GM11168 (cell line): ENCODE measurements around the gene FAM177A1.
"Not testable (repeated sequence)": the region's sequence is repeated elsewhere in the genome, so short reads cannot be mapped to it uniquely, and the experiment has no call there.

ENCODE experiments used
- in situ Hi-C: fragments of 300-500 bp; cut with MboI; formaldehyde crosslinking; loops from one replicate; pipeline ENCODE4 v1.12.0; 2022; ENCODE audit warnings: low sequenced_read_pairs; ENCODE audit not compliant: unreplicated experiment

The FAM177A1 gene

DNA sequence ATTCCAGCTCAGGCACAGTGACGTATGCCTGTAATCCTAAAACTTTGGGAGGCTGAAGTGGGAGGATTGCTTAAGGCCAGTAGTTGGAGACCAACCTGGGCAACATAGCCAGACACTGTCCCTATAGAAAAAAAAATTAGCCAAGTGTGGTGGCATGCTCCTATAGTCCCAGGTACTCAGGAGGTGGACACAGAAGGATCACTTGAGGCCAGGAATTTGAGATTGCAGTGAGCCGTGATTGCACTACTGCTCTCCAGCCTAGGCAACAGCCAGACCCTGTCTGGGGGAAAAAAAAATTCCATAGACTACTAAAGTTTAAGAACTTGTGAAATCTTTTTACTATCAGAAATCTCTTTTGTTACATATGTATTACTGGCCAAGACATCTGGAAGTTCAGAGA is 6.6 kb downstream of the FAM177A1 start:
- in situ Hi-C loops, result no loop called here

GRCh38 chr14:35061113-35061791 is 15.2 kb downstream of the FAM177A1 start:
- in situ Hi-C loops, result not testable (repeated sequence)

- in situ Hi-C loops, result not testable (repeated sequence)
Measured at GRCh38 chr14:35065731-35066130, 19.7 kb downstream of the FAM177A1 start.

GRCh38 chr14:35068238-35069012 is 22.4 kb downstream of the FAM177A1 start:
- in situ Hi-C loops, result no loop called here

DNA sequence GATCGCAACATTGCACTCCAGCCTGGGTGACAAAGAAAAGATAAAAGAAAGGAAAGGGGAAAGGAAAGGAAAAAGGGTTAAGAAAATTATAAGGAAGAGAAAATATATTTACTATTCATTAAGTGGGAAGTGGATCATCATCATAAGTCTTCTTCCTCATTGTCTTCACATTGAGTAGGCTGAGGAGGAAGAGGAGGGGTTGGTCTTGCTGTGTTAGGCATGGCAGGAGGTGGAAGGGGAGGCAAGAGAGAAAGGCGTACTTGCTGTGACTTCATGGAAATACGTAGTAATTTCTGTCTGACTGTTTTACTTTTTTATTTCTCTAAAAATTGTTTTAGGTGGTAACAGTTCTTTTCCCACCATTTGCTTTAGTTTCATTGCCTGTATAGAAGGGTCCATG is 26.2 kb downstream of the FAM177A1 start:
- in situ Hi-C loops, result no loop called here

GRCh38 chr14:35073486-35073885 is 27.4 kb downstream of the FAM177A1 start:
- in situ Hi-C loops, result no loop called here

- in situ Hi-C loops, result no loop called here
Measured at GRCh38 chr14:35078082-35078481, 32.0 kb downstream of the FAM177A1 start.

DNA sequence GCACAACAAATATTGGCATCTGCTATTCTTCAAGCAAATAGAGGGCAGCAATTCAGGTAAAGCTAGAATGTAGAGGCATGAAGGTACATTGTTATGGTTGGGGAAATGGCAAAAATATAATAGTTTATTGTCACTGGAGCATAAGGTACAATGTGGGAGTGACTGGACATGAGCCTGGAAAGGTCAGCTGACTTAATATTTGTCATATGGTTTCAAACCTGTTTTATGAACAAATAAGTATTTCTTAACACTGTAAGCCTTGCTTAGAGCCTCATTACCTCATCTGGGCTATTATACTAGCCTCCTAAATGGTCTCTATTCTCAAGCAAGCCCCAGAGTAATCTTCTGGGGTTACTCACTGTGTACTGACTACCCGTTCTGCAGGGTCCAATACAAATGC is 33.7 kb downstream of the FAM177A1 start:
- in situ Hi-C loops, result no loop called here

GRCh38 chr14:35083530-35084150 is 37.6 kb downstream of the FAM177A1 start:
- in situ Hi-C loops, result no loop called here

GRCh38 chr14:35085441-35085840 is 39.4 kb downstream of the FAM177A1 start:
- in situ Hi-C loops, result no loop called here

GRCh38 chr14:35088514-35088913 is 42.4 kb downstream of the FAM177A1 start:
- in situ Hi-C loops, result no loop called here

DNA sequence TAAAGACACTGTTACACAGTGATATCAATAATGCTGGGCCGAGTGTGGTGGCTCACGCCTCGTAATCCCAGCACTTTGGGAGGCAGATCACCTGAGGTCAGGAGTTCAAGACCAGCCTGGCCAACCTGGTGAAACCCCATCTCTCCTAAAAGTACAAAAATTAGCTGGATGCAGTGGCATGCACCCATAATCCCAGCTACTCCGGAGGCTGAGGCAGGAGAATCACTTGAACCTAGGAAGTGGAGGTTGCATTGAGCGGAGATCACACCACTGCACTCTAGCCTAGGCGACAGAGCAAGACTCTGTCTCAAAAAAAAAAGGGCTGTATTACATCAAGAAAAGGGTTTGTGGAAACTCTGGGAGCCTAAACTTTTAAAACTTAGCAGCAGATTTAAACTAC is 48.6 kb downstream of the FAM177A1 start:
- in situ Hi-C loops, result not testable (repeated sequence)

DNA sequence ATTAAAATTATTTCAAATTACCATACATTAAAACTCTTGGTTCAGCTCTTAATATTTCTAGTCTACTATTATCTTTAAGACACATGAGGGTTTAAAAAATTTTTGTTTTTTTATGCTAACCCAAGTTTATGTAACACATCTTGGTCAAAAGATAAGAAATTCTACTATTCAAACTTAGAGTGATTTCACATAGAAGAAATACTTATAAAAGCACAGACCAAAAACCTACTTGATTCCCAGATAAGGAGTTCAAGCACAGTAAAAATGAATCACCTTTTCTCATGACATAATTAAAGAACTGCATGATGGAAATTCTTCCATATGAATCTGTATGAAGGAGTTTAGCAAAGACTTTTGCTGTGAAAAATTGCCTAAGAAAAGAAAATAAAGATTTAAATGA is 61.8 kb downstream of the FAM177A1 start:
- in situ Hi-C loops, result no loop called here

GRCh38 chr14:35112641-35113040 is 66.6 kb downstream of the FAM177A1 start:
- in situ Hi-C loops, result no loop called here

DNA sequence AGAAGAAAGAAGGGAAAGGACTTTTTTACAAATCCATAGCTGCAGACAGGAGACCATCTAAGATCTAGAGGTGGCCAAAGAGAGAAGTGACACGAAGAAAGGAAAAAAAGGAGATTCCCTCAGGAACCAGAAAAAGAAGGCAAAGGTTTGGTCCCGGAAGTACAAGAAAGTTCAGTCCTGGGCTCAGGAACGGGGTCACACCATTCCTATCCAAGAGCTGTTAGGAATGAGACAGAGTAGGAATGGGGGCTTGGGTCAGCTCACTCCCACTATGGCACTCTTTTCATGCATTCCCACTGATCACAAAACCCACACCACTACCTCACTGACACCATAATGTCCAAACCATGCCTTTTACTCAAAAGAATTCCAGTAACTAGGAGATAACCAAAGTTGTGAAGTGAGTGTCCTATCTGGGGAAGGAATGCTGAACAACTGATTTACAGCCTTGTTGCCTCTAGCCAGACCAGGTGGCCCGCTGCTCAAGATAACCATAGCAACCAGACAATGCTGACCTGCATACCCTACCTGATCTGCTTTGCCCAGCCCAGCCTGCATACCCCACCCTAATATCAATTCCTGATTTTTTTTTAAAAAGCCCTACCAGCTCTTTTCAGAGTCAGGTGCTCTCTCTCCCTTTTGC is 67.4 kb downstream of the FAM177A1 start:
- in situ Hi-C loops, result no loop called here

DNA sequence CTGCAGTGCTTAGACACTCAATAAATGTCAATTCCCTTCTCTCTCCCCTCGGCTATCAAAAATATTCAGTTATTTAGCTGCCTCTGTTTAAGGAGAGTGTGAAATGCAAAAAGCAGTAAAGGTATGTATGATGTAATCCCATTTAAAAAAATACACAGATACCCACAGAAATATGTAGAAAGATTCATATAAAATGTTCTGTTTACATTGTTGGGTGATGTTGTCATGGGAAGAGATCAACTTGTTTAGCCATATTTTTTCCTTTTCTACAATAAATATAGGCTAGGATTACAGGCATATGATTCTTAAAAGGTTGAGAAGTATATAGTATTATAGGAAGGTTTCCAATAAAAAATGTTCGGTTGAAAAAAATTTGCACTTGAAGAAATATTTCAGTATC is 68.0 kb downstream of the FAM177A1 start:
- in situ Hi-C loops, result no loop called here

DNA sequence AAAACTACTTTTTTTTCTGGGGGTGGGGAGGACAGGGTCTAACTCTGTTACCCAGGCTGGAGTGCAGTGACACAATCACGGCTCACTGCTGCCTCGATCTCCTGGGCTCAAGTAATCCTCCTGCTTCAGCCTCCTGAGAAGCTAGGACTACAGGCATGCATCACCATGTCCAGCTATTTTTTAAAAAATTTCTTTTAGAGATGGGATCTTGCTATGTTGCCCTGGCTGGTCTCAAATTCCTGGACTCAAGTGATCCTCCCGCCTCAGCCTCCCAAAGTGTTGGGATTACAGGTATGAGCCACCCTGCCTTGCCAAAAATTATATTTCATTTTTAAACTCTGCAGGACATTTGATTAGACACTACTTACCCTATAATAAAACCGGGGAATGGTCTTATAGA is 70.2 kb downstream of the FAM177A1 start:
- in situ Hi-C loops, result no loop called here

- in situ Hi-C loops, result no loop called here
Measured at GRCh38 chr14:35117112-35117511, 71.0 kb downstream of the FAM177A1 start.

DNA sequence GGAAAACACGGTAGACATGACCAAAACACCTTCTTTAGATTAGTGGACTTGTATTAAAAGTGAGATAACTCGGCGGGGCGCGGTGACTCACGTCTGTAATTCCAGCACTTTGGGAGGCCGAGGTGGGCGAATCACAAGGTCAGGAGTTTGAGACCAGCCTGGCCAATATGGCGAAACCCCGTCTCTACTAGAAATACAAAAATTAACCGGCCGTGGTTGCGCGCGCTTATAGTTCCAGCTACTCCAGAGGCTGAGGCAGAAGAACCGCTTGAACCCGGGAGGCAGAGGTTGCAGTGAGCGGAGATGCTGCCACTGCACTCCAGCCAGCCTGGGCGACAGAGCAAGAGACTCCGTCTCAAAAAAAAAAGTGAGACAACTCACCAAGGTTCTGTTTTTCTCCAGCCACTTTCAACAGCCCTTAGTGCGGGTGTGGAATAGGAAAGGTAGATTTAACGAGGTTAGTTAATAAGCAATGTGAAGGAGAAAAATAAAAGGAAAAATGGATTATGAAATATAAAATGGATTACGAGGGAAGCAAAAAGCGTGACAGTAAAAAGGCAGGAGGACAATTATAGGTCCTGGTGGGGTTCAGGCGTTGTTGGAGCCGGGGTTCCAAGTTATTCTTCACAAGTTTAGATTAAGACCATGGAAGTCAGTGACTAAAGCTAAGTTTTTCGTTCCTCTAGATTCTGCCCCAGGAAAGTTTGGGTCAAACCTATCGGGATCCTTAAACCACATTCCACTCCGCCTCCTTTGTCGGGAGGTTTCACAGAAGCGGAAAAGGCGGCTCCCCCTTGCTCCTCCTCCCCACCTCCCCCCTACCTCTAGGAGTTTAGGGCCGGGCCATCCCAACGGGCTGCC is 75.2 kb downstream of the FAM177A1 start:
- in situ Hi-C loops, result no loop called here
